Measurements from ENCODE around the gene FKBP1B. TPM values are rescaled to one million over a fixed set of nuclear protein-coding genes. Genes with fewer than 3 reads are reported as not detected.

FKBP1B gene
- total RNA-seq, 1 donor from 2014 or later, result 38.1 TPM

GRCh38 chr2:24046930-24047702 is 2.4 kb upstream of the FKBP1B start, which contains the start of gene WDCP:
Gene WDCP (minus strand): TSS chr2:24047391. CDS start chr2:24039494, 7,897 bp downstream.
- peaks cover 13% of the 10 kb centered on the region for H3K4me1 Mint-ChIP-seq (ENCODE audit: low read depth, unreplicated experiment)
- peak within 1 kb of the TSS; percentile 100 for H3K4me3 Mint-ChIP-seq (ENCODE audit: unreplicated experiment)
- DNase-seq, result peak; percentile 88
- peaks cover 5% of the 10 kb centered on the region for H3K27me3 Mint-ChIP-seq (ENCODE audit: unreplicated experiment)
- H3K27ac Mint-ChIP-seq (ENCODE audit: unreplicated experiment), result peak within 1 kb of the TSS; percentile 80
- peaks cover 9% of the 10 kb centered on the region for H3K9me3 Mint-ChIP-seq (ENCODE audit: unreplicated experiment)
- no peaks in the 10 kb centered on the region for H3K36me3 Mint-ChIP-seq (ENCODE audit: unreplicated experiment)
- no peak for TF ChIP-seq CTCF (IDR thresholded peaks at IDR 0.05; ENCODE audit: partially characterized antibody, unreplicated experiment)

- Mint-ChIP-seq H3K27ac (ENCODE audit: unreplicated experiment) (no peak overlapping the region), H3K4me3 (ENCODE audit: unreplicated experiment) (peak overlapping the region; percentile 100), H3K36me3 (ENCODE audit: unreplicated experiment) (no peaks in the 10 kb centered on the region), H3K4me1 (ENCODE audit: low read depth, unreplicated experiment) (peaks cover 13% of the 10 kb centered on the region), H3K27me3 (ENCODE audit: unreplicated experiment) (peaks cover 5% of the 10 kb centered on the region), H3K9me3 (ENCODE audit: unreplicated experiment) (peaks cover 9% of the 10 kb centered on the region)
- TF ChIP-seq CTCF (IDR thresholded peaks at IDR 0.05; ENCODE audit: partially characterized antibody, unreplicated experiment), result no peak
- DNase-seq, result no peak
These were observed 1.9 kb upstream of the FKBP1B start for GRCh38 chr2:24047703-24048033.

GRCh38 chr2:24048769-24049484 is 614 bp upstream of the FKBP1B start:
- no peak for TF ChIP-seq CTCF (IDR thresholded peaks at IDR 0.05; ENCODE audit: partially characterized antibody, unreplicated experiment)
- Mint-ChIP-seq H3K36me3 (ENCODE audit: unreplicated experiment) (no peaks in the 10 kb centered on the region), H3K4me1 (ENCODE audit: low read depth, unreplicated experiment) (peaks cover 13% of the 10 kb centered on the region), H3K27ac (ENCODE audit: unreplicated experiment) (peak overlapping the region; percentile 44), H3K27me3 (ENCODE audit: unreplicated experiment) (peaks cover 5% of the 10 kb centered on the region), H3K4me3 (ENCODE audit: unreplicated experiment) (peak overlapping the region; percentile 93), H3K9me3 (ENCODE audit: unreplicated experiment) (peaks cover 9% of the 10 kb centered on the region)
- no peak for DNase-seq

DNA sequence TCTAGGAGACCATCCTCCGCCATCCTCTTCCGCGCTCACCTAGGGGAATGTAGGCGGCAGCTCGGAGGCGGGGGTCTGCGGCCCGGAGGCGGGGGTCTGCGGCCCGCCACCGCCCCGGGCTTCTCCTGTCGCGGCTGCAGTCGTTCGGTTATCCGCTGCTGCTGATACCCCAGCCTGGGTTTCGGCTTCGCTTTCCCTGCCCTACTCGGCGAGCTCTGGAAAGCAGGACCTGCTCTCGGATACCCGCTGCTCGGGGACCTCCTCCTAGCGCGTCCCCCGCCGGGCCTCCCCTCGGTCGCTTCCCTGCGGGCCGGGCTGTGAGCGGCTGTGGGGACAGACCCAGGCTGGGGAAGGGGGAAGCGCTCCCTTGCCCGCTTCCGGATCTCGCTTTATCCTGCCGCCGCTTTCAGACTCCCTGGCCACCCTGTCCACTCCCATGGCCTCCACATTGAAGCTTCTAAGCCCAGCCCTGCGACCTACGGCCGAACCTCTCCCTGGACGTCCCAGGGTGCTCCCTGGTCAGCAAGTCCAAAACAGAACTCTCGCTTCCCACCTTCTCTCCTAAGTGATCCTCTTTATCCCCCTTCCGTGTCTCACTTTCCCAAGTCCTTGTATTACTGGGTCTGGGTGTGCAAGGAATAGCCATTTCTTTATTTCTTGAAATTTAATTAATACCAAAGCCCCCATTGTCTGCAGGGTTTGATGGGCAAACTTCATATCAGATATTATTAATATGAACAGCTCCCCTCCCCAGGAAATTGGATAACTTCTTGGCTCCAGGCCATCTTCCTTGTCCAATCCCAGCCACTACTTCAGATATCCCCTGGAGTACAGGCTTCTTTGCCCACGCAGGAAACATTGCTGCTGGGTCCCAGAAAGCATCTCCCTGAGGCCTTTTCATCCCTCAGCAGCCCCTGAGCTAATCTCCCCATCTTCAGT is 769 bp downstream of the FKBP1B start:
- Mint-ChIP-seq H3K36me3 (ENCODE audit: unreplicated experiment) (no peaks in the 10 kb centered on the region), H3K4me1 (ENCODE audit: low read depth, unreplicated experiment) (peaks cover 17% of the 10 kb centered on the region), H3K4me3 (ENCODE audit: unreplicated experiment) (peak overlapping the region; percentile 93), H3K9me3 (ENCODE audit: unreplicated experiment) (peaks cover 7% of the 10 kb centered on the region), H3K27me3 (ENCODE audit: unreplicated experiment) (peaks cover 5% of the 10 kb centered on the region), H3K27ac (ENCODE audit: unreplicated experiment) (no peak overlapping the region)
- no peak for TF ChIP-seq CTCF (IDR thresholded peaks at IDR 0.05; ENCODE audit: partially characterized antibody, unreplicated experiment)
- peak; percentile 64 for DNase-seq
